ENCODE measurements around the gene ANKRD34A.

GRCh38 chr1:145997718-145998023 is 33.3 kb upstream of the ANKRD34A start:
- TF ChIP-seq CTCF (IDR thresholded peaks at IDR 0.05; ENCODE audit: poor library complexity, severe bottlenecking) (no peak), REST (IDR thresholded peaks at IDR 0.05; ENCODE audit: borderline replicate concordance) (no peak), EZH2 (IDR thresholded peaks at IDR 0.05; ENCODE audit: borderline replicate concordance, insufficient read depth, low read length, poor library complexity, severe bottlenecking) (no peak), EP300 (conservative IDR thresholded peaks at IDR 0.05; ENCODE audit: poor library complexity, severe bottlenecking) (no peak), POLR2AphosphoS5 (IDR thresholded peaks at IDR 0.05) (no peak), RAD21 (conservative IDR thresholded peaks at IDR 0.05) (no peak), TAF1 (IDR thresholded peaks at IDR 0.05; ENCODE audit: low read depth) (no peak), SMC3 (conservative IDR thresholded peaks at IDR 0.05; ENCODE audit: poor library complexity) (no peak), MXI1 (conservative IDR thresholded peaks at IDR 0.05; ENCODE audit: poor library complexity, severe bottlenecking) (no peak)

All from neural cell (in vitro differentiated cells).